Stimulated activated naive CD8-positive, alpha-beta T cell treated with anti-CD3 and anti-CD28 coated beads, Interleukin-15, Interleukin-2, amounts not matched to agents 100 U/mL and 50 U/mL, for 24 hours (primary cell): Measurements from ENCODE around the gene AFP.

Experiments used
- ATAC-seq: fragments of 150-1000 bp; cut with Tn5 transposase; one replicate; pipeline ENCODE4 v1.10.0; 2021
- DNase-seq: peaks from one replicate; pipeline ENCODE4 v3.0.0; 2021

AFP gene

GRCh38 chr4:73438582-73439215 lies 2.7 kb downstream of the AFP start:
- ATAC-seq (no peak), DNase-seq (no peak)

GRCh38 chr4:73439445-73439844 lies 3.4 kb downstream of the AFP start:
- ATAC-seq (no peak), DNase-seq (no peak)

DNA sequence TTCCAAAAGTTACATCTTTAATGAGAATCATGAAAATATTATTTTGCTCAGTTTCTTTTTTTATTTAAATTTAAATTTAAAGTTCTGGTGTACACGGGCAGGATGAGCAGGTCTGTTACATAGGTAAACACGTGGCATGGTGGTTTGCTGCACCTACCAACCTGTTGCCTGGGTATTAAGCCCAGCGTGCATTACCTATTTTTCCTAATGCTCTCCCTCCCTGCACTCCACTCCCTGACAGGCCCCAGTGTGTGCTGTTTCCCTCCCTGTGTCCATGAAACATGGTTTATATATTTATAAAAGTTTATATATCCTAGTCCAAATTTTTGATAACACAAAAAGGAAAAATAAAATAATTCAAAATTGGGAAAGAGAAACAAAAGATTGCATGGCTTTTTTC lies 4.0 kb downstream of the AFP start:
- ATAC-seq (no peak), DNase-seq (no peak)

DNA sequence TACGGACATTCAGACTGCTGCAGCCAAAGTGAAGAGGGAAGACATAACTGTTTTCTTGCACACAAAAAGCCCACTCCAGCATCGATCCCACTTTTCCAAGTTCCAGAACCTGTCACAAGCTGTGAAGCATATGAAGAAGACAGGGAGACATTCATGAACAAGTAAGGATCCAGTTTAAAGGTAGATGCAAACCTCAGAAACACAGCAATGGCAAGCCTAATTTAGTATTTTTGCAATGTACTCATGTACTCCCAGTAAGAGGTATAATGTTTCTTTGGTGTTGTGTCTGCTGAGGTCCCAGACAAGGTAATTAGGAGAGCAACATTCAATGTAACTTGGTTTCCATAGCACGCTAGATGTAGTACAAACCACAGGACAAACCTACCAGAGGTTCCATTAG lies 4.6 kb downstream of the AFP start:
- DNase-seq (no peak), ATAC-seq (no peak)

DNA sequence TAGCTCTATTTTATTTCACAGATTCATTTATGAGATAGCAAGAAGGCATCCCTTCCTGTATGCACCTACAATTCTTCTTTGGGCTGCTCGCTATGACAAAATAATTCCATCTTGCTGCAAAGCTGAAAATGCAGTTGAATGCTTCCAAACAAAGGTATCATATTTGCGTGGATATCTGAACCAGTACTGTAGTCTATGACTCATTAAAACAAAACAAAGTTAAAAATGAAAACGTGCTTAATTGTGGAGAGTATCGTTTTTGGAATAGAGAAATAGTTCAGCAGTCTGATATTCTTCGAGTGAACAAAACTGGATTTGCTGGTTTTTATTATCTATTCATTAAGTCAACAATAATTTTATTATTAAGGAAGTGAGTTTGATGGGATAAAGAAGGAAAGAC lies 6.3 kb downstream of the AFP start:
- DNase-seq (no peak), ATAC-seq (no peak)

- no peak for ATAC-seq
- DNase-seq = no peak
These were observed 7.2 kb downstream of the AFP start for GRCh38 chr4:73443224-73443623.

- no peak for DNase-seq
- no peak for ATAC-seq
These were observed 9.6 kb downstream of the AFP start for GRCh38 chr4:73445383-73446335.

GRCh38 chr4:73446336-73446938 lies 10.4 kb downstream of the AFP start:
- DNase-seq (no peak), ATAC-seq (peak; percentile 81)

GRCh38 chr4:73447671-73448070 lies 11.7 kb downstream of the AFP start:
- DNase-seq = no peak
- no peak for ATAC-seq

GRCh38 chr4:73448448-73449203 lies 12.6 kb downstream of the AFP start:
- DNase-seq = no peak
- ATAC-seq = no peak

DNA sequence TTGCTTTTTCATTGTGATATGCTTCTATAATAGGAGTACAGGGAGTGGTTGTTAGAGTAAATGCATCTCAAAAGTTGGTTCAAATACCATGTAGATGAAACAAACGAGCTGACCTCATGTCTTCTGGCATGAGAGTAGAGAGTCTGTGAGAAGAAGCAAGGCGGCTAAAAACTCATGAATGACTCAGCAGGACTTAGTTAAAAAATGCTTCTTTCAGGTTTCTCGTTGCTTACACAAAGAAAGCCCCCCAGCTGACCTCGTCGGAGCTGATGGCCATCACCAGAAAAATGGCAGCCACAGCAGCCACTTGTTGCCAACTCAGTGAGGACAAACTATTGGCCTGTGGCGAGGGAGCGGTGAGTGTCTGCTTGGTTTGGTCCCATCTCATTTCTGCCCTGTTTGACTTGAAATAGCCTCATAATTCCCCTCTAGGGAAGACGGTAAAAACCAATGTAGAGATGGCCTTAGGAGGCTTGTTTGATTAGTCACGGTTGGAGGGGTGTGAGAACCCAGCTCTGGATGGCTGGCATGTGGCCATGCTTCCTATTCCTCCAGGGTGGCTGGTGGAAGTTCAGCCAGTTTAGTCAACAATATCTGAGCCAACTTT lies 14.5 kb downstream of the AFP start:
- ATAC-seq (no peak), DNase-seq (no peak)

GRCh38 chr4:73451404-73451803 lies 15.4 kb downstream of the AFP start:
- DNase-seq (no peak), ATAC-seq (no peak)

- DNase-seq (no peak), ATAC-seq (no peak)
These were observed 16.1 kb downstream of the AFP start for GRCh38 chr4:73451981-73452747.

- no peak for DNase-seq
These were observed 17.1 kb downstream of the AFP start for GRCh38 chr4:73452953-73453700.

GRCh38 chr4:73453701-73454005 lies 17.6 kb downstream of the AFP start:
- ATAC-seq = no peak
- no peak for DNase-seq

More at GRCh38 chr4:73452953-73453700, 17.1 kb downstream of the AFP start:
- no peak for ATAC-seq

DNA sequence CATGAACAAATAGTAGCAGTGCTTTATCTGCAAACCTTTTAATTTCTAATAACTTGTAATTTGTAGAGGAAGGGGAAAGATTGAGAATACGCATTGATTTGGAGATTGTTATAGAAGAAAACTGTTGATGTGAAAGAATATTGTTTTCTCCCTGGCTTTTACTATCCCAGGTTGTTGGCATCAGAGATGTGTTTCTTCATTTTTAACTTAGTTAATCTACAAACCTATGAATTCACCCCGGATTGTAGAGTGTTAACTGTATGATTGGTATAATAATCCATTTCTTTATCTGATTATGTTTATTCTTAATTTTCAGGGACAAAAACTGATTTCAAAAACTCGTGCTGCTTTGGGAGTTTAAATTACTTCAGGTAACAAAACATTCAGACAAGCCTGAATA lies 18.9 kb downstream of the AFP start:
- DNase-seq (no peak), ATAC-seq (no peak)

DNA sequence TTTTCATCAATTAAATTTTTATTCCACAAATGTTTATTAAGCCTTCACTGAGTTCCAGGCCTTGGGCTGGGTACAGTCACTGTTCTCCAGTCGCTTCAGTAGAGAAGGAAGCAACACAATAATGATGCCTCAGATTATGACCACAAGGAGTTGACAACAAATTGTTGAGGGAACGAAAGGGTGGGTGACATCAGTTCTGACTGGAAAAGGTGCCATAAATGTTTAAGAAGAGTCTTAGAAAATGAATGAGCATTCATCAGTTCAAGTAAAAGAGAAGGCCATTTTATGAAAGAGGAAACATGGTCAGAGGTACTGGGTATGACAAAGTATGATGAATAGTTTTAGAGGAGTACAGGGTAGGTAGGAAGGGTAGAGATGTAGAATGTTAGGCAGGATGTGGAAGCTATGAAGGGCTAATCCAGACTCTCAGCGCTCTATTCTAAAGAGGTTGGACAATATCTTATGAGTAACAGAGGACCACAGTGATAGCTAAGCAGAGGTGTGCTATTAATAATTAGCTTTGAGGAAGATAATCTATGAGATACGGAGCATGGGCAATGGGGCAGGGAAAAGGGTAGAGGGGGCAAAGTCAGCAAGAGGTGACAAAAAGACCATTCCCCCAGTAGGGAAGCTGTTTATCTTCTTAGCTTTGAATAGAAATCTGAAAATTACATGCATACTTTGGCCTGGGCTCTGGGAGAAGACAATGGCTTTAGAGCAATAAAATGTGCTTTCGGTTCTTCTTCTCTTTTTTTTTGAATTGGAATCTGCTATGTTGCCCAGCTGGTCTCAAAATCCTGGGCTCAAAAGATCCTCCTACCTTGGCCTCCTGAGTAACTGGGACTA lies 20.4 kb downstream of the AFP start:
- no peak for ATAC-seq
- DNase-seq = no peak

DNA sequence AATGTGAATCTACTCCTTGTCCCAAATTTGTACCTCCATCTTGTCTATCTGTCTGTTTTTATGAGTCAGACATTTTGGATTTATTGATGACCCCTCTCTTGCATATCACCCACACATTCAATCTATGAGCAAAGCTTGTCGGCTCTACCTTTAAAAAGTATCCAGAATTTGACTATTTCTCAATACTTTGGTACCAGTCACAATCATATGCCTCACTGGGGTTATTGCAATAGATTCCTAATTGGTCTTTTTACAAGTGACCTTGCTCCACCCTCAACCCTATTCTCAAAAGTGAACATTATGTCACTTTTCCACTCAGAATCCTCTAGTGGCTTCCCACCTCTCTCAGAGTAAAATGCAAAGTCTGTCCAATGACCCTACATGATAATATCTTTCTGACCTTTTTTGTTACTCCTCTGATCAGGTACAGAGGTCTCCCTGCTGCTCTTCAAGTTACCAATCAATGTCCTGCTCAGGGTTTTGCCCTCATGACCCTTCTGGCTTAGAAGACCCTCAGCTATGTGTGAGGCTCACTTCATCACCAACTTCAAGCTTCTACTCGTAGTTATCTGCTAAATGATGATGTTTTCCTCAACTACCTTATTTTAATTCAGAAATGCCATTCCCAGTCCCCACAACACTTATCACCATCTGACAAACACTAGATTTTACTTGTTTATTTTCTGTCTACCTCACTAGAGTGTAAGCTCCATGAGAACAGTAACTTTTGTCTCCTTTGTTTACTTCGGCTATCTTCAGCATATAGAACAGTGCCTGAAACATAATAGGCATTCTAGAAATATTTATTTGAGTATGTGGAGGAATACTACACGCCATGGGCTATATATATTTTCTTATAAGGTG lies 22.4 kb downstream of the AFP start:
- ATAC-seq = no peak

DNA sequence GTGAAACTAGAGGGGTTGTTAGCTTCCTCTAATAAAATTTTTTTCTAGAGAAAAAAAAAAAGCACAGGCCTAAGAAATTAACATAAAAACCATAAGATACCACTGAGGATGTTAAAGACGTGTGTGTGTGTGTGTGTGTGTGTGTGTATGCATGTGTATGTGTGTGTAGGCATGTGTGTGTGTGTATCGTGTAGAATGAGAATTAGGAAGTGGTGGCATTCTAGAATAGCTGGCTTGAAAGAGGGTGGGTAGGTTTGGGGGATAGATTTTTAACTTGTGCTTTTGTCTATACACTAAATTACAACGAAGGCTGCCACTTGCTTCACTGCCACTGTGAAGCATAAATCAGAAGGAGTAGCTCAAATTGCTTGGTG lies 23.0 kb downstream of the AFP start:
- ATAC-seq = no peak
- DNase-seq = no peak

More for the DNA sequence above, 22.4 kb downstream of the AFP start:
- DNase-seq = no peak
